Fibroblast of lung (primary cell): ENCODE measurements around the gene SOX1.

ENCODE experiments used
- EZH2 ChIP-seq: IDR thresholded peaks from 2 replicates; pipeline ENCODE4 v1.5.1; 2012; ENCODE audit warnings: low read length, control low read depth, mild to moderate bottlenecking; ENCODE audit errors: missing control alignments
- TF ChIP-seq, protein P1 (sequence below), 2 donors: IDR thresholded peaks in 1 of 2; conservative IDR thresholded peaks in 1 of 2; 1 replicate in 1 of 2; 2 replicates in 1 of 2; pipeline ENCODE4 v1.5.1; 2011 to 2012; ENCODE audit warnings: low read length in 2 of 2, control low read depth in 1 of 2, inconsistent platforms in 1 of 2, low read depth in 1 of 2, mild to moderate bottlenecking in 1 of 2

DNA sequence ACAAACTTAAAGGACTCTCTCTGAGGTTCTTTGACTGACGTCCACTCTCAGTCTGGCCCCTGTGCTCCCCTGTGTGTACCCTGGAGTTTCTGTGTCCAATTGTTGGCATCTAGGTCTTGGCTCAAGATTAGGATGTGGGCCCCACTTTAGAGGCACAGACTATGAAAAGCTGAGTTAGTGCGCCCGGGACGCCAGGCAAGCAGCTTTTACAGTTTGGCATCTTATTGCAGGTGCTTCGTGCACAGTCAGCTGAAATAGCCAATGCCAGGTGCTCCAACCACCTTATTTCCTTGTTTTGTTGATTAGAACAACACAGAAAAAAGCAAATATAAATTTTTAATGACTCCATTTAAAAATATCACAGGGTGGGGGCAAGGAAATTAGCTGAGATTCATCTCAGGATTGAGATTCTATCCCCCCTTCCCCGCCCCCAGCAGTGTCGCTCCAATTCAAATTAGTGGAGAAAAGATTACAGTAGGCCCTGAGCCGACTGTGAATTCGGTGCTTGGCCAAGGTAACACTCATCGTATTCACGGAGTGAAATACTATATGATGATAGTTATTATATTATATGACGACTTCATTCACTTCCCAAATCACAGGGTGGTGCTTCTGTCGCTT lies 4.3 kb downstream of the SOX1 start:
- TF ChIP-seq, protein P1, sequence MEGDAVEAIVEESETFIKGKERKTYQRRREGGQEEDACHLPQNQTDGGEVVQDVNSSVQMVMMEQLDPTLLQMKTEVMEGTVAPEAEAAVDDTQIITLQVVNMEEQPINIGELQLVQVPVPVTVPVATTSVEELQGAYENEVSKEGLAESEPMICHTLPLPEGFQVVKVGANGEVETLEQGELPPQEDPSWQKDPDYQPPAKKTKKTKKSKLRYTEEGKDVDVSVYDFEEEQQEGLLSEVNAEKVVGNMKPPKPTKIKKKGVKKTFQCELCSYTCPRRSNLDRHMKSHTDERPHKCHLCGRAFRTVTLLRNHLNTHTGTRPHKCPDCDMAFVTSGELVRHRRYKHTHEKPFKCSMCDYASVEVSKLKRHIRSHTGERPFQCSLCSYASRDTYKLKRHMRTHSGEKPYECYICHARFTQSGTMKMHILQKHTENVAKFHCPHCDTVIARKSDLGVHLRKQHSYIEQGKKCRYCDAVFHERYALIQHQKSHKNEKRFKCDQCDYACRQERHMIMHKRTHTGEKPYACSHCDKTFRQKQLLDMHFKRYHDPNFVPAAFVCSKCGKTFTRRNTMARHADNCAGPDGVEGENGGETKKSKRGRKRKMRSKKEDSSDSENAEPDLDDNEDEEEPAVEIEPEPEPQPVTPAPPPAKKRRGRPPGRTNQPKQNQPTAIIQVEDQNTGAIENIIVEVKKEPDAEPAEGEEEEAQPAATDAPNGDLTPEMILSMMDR (conservative IDR thresholded peaks at IDR 0.05 in 1 of 2, IDR thresholded peaks at IDR 0.05 in 1 of 2; ENCODE audit: low read depth in 1 of 2, low read length in 2 of 2) = no peak
- TF ChIP-seq EZH2 = no peak
